ELF-1 (cell line): ENCODE results near the gene FOXC1.
A peak's percentile ranks its signal among the peaks of the same experiment; 100 is the strongest.

Experiments
- DNase-seq: peaks from one replicate; pipeline ENCODE4 v3.0.0-alpha.2; 2016; ENCODE audit warnings: low read depth, low spot score

Gene FOXC1

GRCh38 chr6:1600063-1600763, 9.5 kb upstream of the FOXC1 start:
- DNase-seq: no peak

- no peak for DNase-seq
These were observed 9.0 kb upstream of the FOXC1 start for GRCh38 chr6:1600764-1601157.

- no peak for DNase-seq
These were observed 8.3 kb upstream of the FOXC1 start for GRCh38 chr6:1601158-1602048.

- DNase-seq: no peak
These were observed 7.5 kb upstream of the FOXC1 start for GRCh38 chr6:1602049-1602713.

- DNase-seq: no peak
These were observed 6.0 kb upstream of the FOXC1 start for GRCh38 chr6:1603708-1604107.

GRCh38 chr6:1604158-1605003, 5.3 kb upstream of the FOXC1 start:
- DNase-seq: peak; percentile 88

GRCh38 chr6:1605004-1605892, 4.5 kb upstream of the FOXC1 start:
- DNase-seq: peak; percentile 23

GRCh38 chr6:1605893-1606779, 3.6 kb upstream of the FOXC1 start:
- DNase-seq: peak; percentile 42

GRCh38 chr6:1606780-1607515, 2.8 kb upstream of the FOXC1 start:
- DNase-seq: peak; percentile 92

- peak; percentile 90 for DNase-seq
These were observed 2.0 kb upstream of the FOXC1 start for GRCh38 chr6:1607516-1608221.

GRCh38 chr6:1608222-1609040, 1.3 kb upstream of the FOXC1 start:
- peak; percentile 60 for DNase-seq

GRCh38 chr6:1609041-1609647, 571 bp upstream of the FOXC1 start:
- no peak for DNase-seq

- peak; percentile 55 for DNase-seq
These were observed 994 bp downstream of the FOXC1 start for GRCh38 chr6:1610497-1611321.

GRCh38 chr6:1611322-1611571, 1.5 kb downstream of the FOXC1 start:
- DNase-seq: no peak

- DNase-seq: peak; percentile 56
These were observed 2.0 kb downstream of the FOXC1 start for GRCh38 chr6:1611572-1612298.
